GM18867 (cell line): Measurements from ENCODE around the gene IGF1R.

ENCODE experiments used
- ATAC-seq: cut with Tn5 transposase; IDR thresholded peaks from one replicate; pipeline ENCODE4 v1.9.1; 2021; ENCODE audit warnings: mild to moderate bottlenecking, moderate library complexity; ENCODE audit not compliant: unreplicated experiment

IGF1R gene

DNA sequence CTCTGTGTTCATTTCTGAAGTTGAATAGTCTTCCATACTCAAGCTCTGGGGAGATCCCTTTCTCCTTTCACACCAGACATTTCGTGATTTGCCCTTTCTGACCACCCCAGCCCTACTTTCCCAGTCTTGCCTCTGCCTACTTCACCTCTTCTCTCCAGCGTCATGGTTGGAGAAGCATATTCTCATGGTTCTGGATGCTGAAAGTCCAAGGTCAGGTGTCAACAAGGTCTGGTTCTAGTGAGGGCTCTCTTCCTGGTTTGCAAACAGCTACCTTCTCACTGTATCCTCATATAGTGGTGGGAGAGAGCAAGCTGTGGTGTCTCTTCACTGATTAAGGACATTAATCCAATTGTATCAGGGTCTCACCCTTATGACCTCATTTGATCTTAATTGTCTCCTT is 169.4 kb downstream of the IGF1R start:
- no peak for ATAC-seq

DNA sequence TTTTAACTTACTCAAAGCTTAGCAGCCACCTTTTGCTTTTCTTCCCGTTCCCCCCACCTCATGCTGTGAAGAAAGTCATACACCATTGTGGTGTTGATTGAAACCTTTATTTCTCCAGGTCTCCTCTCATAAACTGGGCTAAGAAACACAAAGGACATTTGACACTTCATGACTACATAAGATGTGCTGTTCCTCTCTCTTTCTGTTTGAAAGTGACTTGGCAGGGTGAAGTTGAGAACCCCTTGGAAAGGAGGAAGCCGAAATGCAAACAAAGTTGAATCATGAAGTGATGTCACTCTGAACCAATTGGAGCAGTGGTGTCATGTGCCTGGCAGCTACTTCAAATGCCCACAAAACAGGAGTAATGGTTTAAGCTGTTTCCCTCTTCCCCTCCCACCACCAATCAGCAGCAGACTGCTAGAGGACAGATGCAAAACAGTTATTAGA is 174.7 kb downstream of the IGF1R start:
- ATAC-seq = no peak

DNA sequence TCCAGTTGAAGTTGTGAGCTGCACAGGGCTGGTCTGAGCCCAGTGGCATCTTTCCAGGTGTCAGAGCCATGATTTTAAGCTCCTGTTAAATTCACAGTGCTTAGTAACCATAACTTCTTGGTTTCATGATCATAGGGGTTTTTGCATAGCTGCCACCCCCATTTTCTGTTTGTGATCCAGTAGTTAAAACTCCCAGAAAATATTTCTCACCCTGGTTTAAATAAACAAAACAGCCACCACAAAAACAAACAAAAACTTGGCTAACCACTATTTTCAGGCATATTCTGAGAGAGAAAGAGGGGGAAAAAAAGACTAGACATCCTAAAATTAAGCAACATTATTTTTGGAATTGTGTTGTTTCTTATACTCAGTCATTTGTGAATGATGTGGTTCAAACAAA is 175.3 kb downstream of the IGF1R start:
- no peak for ATAC-seq

DNA sequence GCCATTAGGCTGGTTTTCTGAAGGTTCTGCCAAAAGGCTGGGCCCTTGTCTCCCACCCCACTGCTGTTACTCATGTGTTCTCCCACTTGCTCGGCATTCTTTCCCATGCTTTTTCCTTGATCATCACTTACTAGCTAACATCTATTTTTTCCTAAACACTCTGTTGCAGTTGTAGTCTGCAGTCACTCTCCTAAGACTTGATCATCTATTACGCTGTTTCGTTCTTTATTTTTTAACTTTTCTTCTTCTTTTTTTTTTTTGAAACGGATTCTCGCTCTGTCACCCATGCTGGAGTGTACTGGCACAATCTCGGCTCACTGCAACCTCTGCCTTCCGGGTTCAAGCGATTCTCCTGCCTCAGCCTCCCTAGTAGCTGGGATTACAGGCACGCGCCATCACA is 176.3 kb downstream of the IGF1R start:
- ATAC-seq = no peak

DNA sequence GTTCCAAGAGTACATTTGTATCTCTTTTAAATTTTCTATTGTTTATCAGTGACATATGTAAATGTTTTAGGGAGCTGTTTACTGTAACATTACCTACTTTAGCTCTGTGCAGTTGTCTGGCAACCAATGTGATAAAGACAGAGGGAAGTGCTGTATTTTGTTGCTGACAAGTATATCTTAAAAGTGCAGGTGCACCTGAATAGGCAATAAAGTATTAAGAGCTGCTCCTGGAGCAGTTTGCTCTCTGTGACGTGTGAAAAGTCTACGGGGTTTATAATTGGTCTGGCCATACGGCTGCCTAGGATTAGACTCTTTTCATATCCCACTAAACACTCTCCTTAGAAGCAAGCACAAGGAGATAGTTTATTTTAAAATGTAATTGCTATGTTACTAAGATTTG is 178.3 kb downstream of the IGF1R start:
- no peak for ATAC-seq

DNA sequence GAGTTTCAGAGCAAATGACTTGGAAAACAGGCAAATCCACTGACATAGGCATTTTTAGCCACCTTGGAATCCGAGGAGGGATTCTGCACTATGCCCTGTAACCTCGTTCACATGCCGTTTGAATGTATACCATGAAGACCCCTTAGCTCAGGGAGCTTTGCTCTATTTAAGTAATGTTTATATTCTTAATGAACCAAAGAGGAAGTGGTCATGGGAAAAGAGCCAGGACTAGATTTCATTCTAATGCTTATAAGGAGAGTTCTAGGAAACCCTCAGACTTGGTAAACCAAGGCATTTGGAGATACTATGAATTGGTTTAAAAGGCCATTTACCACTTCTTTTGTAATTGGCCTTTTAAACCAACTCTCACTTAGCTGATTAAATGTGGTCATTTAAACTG is 178.9 kb downstream of the IGF1R start:
- no peak for ATAC-seq

DNA sequence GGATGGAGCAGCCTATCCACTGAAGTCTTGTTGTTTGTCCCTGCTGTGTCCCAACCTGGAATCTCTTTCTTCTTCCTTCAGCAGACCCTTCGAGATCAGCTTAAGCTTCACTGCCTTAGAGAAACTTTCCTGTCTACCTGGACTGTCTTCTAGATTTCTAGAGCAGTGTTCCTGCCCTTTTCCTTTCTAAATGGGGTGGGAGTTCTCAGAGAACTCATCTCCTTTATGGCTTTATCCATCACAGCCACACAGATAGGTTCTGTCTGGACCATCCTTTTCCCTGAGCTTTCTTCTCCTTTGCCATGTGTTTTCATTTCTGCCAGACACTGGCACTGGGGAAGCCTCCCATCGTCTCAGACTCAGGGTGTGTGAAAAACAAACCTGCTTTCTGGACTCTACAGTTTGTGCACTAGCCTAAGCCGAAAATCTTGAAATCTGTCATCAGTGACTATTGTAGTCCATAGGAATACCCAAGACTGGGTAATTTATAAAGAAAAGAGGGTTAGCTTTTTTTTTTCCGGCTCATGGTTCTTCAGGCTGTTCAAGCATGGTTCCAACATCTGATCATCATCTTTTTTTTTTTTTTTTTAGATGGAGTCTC is 181.8 kb downstream of the IGF1R start:
- ATAC-seq = no peak

DNA sequence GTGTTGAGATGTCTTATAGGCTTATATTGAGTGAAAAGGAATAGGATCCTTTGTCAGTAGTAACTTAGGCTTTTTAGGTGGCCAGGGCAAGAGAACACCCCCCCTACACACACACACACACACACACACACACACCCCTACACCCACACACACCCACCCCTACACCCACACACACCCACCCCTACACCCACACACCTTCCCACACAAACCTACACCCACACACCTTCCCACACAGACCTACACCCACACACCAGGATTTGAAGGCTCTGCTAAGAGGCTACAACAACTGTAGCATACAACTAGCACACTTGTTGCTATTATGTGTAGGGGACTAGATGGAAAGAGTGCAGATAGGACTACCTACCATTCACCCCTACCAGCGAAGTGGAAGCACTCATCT is 186.6 kb downstream of the IGF1R start:
- no peak for ATAC-seq

DNA sequence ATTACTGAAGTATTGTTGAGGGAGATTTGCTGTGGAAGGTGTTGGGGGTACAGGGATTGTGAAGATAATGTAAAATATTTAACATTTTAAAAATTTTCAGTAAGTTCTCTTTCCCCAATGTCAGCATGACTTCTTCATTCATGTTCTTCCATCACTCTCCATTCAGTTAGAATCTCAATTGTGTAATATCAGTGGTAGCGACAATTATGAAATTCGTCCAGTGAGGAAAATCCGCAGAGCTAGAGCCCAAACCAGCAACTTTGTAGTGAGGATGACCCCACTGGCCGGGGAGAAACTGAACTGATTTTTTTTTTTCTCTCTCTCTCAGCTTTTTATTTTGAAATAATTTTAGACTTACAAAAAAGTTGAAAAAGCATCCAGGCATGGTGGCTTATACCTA is 187.5 kb downstream of the IGF1R start:
- no peak for ATAC-seq

DNA sequence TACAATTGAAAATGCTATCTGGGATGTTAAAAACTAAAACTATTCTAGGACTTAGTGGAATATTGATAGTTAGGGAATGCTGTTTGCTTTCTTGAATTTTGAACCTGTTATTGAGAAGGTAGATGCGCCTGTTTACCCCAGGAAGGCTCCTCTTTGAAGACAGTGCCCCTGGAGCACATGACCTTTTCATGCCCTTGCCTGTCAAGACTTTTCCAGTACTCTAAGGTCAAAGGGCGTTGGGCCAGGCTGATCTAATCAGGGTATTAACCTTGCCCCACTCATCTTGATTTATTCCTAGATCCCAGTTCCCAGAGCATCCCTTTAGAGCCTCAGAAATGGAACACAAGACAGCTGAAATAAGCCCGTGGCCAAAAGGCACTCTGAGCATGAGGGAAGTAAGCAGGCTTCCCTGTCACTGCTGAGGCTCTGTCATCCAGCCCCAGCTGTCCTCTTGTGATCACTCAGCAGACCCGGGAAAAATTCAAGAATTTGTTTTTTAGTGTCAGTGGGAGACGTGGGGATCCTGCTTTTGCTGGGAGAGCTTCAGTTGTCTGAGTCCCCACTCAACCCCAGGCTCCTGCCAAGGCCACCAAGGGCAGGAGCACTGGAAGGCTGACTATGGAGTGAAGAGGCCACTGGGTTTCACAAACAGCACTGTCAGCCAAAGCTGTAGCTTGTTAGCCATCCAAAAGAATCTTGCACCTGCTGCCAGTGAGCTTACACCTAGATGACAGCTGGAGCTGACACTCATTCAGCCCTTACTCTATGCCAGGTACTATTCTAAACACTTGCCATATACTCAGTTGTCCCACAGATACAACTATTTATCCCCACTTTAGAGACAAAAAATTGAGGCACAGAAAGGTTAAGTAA is 190.3 kb downstream of the IGF1R start:
- no peak for ATAC-seq

DNA sequence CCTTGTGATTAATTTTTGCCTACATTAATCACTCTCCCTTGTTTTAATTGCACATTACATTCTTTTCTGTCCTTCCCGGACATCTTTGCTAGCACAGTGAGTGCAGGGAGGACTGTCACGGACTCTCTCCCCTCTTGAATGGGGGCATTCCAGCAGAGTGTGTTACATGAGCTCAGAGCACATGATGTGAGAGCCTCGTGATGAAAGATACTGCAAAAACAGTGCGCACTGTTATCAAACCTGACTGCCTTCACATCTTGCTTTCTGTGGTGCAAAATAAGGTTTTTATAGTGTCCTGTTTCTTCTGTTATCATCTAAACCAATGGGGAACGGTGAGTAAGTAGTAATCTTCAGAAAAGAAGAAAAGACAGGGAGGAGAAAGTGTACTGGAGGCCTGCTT is 191.7 kb downstream of the IGF1R start:
- ATAC-seq = no peak

DNA sequence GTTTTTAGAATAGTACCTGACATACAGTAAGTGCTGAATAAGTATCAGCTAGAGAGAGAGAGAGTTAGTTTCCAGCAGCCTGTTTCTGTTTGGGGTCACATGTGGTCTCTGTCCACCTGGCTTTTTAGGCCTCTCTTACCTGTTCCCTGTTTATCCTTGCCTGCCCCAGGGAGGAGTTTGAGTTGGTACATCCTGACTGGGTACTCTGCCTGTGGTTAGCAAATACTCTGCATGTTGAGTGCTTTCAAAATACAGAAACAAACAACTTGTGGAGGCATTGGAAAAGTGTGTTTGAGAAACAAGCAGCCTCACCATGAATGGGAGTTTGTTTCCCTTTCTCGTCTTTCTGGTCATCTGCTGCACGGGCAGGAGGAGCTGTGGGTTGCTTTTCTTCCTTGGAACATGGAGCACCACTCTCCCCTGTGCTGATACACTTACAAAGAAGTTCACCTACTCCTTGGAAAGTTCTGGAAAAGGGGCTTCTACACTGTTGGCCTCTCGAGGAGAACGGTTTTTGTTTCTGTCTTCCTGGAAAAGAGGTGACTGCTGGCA is 193.2 kb downstream of the IGF1R start:
- ATAC-seq = no peak

DNA sequence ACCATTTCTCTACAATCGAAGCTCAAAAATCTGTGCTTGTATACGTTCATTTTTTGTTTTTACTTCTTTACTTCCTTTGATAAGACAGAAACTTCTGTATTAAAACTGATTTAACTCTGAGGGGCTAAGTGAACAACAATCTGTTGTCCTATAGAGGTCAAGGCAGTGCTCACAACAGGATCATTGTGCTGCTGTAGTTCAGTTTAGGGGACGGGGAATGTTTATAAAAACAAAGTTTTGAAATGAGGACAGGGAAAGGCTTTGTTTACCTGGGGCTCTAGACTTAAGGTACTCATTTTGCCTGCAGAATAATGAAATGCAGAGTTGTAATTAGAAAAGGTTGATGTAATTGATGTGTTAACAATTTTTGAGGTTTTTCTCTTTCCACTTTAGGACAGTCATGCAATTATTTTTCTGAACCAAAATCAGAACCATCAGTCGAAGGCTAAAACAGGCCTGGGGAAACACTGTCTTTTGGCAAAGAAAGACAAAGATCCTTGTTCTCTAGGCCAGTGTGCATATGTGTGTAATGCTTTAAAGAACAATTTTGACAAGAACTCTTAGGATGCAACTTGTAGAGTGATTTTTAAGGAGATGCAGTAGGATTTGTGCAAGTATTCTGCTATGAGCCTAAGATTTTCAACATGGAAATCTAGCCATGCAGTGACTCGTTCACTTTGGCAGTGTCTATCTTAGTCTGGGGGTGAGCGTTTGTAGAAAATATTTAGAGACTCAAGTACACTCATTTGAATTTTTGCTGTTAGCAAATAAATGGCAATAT is 194.0 kb downstream of the IGF1R start:
- ATAC-seq = no peak

DNA sequence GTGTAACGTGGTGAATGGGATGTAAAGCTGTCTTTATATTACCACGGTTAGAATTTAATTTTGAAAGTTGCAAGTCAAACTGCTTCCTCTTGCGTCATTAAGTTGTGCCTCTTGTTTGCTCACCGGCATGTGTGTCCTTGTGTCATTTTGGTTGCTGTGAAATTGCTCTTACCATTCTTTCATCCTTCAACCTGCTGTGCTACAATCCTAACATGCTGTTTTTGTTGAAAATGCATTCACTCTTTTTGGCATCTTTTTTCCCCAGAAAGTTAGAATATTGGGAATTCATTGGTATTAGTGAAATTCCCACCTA is 194.6 kb downstream of the IGF1R start:
- no peak for ATAC-seq

DNA sequence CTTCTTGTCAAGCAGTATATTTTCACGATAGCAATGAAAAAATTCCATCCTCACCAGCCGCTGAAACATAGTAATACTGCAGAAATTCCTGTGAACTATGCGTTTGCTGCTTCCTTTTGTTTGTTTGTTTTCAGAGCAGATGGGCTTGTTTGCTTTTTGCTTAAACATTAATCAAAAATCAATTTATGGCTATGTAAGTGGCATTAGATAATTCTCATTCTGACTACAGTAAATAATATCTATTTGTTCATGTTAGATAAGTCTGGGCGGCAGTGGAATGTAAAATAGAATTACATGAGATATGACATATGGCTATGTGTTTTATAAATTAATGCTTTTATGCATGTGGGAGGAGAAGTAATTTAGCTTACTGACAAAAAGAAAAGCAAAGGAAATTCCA is 195.5 kb downstream of the IGF1R start:
- ATAC-seq = no peak

DNA sequence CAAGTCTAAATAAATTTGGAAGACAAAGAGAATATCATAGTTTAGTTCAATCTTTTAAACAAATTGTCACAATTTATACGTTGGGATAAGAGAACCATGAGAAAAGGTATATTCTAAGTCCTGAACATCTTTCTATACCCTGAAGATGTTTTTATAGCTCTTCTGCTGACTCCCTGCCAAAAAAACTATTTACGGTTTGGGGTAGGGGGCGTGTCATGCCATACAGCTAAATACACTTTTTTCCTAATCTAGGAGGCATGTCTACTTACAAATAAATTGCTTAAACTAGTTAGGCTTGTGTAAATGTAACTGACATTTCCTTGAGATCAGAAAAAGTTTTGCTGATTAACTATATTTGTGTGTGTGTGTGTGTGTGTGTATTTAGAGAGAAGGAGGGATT is 195.9 kb downstream of the IGF1R start:
- no peak for ATAC-seq

DNA sequence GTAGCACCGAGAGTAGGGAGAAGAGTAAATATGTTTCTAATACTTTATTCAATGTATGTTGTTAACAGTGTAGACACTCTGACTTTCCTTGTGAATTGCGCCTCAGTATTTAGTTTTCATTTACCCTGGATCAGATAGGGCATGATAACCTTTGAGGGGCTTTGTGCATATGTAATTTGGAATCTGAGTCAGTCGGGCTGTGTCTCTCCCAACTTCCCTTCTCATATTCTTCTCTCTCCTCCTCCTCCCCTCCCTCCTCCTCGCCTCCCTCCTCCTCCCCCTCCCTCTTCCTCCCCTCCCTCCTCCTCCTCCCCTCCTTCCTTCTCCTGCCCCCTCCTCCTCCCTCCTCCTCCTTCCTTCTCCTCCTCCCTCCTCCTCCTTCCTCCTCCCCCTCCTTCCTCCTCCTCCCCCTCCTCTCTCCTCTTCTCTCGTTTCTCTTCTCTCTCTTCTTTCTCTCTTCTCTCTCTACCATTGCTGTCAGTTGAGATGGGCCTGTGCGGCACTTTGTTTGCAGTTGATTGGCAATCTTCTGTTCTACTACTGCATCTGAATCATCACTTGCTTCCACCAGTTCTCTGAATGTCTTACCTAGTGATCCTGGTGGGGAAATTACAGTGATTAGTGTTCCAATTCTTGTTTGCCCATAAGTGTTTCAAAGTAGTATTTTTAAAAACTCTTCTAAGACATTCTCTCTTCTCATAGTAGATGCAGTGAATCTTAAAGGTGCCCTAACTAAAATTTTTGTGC is 197.0 kb downstream of the IGF1R start:
- no peak for ATAC-seq

DNA sequence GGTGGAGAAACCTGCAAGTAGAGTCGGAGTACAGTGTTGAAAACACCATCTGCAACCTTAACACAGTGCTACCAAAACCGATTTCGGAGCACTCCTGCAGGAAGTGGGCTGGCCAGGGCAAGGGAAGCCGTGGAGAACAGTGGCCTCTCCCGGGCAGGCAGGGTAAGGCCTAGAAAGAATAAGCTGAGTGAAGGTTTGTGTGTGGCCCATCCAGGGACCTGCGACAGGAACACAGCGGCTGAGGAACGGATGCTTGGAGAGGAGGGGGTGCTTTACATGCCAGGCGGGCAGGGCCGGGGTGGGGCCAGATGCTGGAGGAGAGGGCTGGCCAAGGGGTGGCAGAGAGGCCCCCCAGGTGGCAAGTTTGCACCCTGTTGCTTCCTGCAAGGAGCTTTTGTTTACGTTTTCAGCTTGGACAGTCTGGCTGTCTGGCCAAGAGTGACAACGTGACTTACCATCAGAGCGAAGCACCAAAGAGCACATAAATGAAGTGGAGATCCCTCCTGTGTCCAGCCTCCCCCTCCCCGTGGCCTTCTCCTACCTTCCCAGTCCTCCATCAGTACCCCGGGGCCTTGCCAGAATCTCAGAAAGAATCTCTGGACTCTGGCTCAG is 202.7 kb downstream of the IGF1R start:
- ATAC-seq = peak; percentile 34

DNA sequence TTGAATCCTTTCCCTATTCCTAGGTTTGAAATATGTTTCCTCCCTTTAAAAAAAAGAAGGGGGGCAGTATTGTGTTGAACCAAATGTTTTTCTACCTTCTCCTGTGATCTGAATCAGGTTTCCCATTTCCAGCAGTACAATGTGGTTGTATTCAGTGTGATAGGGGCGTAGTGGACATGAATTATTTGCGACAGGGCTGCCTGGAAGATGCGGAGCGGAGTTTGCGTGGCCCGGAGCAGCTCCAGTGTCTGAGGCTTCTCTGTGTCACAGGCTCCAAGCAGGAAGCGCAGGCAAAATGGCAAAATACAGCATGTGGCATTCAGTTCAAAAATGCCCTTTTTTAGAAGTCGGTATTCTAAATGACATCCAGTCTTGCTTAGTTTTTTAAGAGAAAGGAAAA is 204.8 kb downstream of the IGF1R start:
- ATAC-seq = no peak

DNA sequence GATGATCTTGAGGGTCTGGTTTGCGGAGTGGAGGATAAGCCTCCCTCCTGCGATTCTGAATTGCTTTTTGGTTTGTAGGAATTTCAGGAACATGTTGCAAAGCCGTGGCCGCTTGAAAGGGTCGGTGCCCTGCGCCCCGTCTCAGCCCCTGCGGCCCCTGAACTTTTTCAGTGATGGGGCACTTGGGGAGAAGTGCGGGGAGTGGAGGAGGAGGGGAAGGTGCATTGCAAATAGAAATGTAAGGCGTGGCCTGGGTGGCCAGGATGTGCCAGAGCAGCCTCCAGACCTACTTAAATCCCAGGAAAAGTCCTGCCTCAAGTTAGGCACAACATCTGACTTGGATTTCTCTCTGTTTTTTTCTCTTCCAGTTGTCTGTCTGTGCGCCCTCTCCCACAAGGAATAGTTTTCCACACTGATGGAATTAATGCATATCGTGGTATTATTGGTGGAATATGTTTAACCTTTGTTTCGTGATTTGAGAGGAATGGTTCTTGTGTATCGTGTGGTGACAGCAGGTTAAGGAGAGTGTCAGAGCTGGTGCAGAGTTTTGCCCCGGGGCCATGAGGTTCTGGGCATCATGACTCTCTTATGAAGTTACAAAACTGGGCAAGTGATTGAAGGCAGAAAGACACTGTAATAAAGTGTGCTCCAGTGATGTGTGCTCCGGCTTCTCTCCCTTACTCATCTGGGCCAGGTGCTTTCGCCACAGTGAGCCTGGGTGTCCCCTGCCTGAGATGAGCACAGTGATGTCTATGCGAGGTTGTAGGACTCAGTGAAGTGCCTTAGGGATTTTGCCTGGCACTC is 205.5 kb downstream of the IGF1R start:
- ATAC-seq = no peak
